ENCODE measurements around the gene BCDIN3D. TPM values are rescaled to one million over a fixed set of nuclear protein-coding genes. Genes with fewer than 3 reads are reported as not detected.

BCDIN3D gene
- total RNA-seq, 1 experiment from 2014 or later = 2.5 TPM

DNA sequence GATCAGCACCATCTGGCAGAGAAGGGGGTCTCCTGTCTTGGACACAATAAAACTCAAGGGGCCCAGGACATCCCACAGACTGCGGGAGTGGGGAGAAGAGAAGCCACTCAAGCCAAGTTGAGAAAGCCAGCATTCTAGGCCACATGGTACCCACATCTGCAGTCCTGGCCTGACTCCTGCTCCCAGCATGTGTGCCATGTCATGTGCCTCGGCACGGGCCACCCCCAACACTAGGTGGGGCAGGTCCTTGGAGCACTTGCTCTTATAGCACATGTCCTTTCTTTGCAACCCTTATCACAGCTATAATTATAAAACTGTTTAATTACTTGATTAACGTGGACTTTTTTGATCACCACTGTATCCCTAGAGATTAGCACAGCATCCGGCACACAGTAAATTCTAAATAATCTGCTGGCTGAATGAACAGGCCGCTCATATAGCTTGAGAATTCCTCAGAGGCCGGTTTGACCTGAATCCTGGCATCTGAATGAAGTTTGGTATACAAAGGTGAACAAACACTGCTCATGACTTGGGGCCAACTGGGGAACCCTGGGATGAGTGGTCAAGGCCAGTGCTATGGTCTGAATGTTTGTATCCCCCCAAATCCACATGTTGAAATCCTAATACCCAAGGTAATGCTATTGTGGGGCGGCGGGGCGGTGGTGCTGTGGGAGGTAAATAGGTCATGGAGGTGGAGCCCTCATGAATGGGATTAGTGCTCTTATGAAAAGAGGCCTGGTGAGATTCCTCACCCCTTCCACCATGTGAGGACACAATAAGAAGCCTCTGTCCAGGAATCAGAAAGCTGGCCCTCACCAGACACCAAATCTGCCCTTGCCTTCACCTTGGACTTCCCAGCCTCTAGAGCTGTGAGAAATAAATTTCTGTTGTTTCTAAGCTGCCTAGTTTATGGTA lies 21.3 kb downstream of the BCDIN3D start:
- no peak for DNase-seq (ENCODE audit: low spot score)

DNA sequence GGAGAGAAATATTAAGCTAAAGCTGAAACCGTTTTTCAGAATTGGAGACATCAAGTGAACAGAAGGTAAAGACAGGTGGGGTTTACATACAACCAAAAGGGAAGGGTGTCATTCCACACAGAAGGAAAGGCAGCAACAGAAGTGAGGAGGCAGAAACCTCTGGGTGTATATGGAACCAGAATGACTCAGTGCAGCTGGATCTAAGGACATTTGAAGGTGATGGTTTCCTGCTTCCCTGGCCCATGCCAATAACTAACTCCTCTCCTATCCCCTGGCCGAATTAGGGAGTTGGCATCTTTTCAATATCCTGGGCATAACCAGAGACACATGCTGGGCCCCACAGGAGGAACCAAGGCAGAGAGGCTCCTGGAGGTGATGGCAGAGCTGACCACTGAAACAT lies 23.1 kb downstream of the BCDIN3D start:
- no peak for DNase-seq (ENCODE audit: low spot score)

DNA sequence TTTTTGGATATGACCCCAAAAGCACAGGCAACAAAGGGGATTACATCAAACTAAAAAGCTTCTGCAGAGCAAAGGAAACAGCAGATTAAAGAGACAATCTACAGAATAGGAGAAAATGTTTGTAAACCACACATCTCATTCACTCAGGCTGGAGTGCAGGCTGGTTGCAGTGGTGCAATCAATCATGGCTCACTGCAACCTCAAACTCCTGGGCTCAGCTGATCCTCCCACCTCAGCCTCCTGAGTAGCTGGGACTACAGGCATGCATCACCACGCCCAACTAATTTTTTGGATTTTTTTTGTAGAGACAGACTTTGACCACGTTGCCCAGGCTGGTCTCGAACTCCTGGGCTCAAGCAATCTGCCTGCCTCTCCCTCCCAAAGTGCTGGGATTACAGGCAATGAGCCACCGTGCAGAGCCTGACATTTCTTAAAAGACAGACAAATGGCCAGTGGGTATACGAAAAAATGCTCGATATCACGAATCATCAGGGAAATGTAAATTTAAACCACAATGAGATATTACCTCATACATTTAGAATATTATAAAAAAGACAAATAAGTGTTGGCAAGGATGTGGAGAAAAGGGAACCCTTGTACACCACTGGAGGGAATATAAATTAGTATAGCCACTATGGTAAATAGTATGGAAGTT lies 24.5 kb downstream of the BCDIN3D start:
- DNase-seq (ENCODE audit: low spot score) = no peak

DNA sequence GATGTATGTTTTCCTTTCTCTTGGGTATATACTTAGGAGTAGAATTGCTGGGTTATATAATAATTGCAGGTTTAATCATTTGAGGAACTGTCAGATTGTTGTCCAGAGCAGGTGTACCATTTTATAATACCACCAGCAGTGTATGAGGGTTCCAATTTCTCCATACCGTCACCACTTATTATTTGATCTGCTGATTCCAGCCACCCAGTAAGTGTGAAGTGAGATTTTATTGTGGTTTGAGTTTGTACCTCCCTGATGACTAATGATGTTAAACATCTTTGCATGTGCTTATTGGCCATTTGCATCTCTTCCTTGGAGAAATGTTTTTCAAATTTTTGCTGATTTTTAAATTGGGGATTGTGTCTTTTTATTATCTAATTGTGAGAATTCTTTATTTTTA lies 29.8 kb downstream of the BCDIN3D start:
- no peak for DNase-seq (ENCODE audit: low spot score)

DNA sequence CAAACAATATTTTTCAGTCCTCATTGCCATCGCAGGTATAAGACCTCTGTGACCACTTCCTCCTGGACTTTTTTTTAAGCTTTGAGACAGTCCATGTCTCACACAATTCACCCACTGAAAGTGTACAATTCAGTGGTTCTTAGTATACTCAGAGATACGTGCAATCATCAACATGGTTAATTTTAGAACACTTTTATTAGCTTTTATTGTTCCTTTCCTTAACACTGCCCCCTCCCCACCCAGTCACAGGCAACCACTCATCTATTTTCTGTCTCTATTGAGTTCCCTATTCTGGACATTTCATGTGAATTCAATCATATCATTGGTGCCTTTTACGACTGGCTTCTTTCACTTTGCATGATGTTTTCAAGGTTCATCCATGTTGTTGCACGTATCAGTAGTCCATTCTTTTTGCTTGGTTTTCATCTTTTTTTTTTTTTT lies 30.9 kb downstream of the BCDIN3D start:
- no peak for DNase-seq (ENCODE audit: low spot score)

DNA sequence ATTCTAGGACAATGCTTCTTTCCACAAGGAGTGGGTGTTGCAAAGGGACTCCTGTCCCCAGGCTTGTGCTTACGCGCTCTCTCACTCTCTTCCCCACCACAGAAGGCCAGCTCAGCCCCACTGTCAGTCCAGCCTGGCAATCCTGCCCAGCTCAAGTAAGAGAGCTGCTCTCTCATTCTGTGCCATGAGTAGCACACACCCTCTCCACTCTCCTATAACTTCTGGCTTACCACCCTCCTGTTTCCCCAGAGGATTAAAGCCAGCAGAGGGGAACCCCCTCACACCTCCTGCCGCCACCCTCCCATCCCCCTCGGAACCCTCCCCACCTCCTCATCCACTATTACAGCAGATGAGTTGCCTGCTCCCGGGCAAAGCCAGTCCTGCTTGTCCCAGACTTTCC lies 31.8 kb downstream of the BCDIN3D start:
- no peak for DNase-seq (ENCODE audit: low spot score)

DNA sequence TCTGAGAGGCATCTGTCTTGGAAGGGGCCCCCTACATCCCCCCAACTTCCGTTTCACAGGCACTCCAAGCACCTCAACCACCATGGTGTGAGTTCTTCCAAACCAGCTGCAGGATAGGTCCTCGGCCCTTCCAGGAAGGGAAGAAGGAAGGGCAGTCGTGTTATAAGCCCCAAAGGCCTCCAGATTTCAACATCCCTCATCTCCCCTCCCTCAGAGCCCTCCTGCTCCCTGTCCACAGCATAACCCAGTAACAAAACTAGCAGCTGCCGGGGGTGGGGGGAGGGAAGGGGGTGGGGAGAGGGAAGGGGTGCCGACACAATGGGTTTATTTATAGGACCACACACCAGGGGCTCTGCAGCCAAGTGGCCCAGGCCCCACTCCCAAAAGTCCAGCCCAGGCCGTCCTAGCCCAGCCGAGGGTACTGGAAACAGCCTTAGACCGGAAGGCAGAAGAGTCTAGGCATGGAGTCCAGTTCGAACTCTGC lies 33.0 kb downstream of the BCDIN3D start:
- DNase-seq (ENCODE audit: low spot score) = no peak

DNA sequence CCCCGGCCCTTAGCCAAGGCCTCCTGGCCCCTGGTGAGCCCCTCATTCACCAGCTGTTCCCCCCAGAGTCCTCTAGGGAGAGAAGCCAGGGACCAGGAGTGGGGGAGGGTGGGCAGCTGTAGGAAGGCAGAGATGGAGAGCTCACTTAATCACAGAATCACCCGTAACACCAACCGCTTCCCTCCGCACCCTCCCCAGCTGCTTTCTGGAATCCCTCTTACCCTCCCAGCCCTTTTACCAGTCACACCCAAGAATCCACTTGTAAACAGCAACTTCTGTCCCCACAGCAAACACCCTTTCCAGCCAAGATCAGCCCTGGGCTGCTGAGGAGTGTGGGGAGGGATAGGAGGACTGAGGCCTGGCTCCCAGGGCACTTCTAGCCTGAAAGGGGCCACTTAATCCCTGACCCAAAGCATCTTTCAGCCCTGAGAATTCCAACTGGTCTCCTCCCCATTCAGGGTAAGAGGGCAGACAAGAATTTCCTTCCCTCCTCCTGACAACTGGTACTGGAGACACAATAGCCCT lies 33.5 kb downstream of the BCDIN3D start:
- no peak for DNase-seq (ENCODE audit: low spot score)

DNA sequence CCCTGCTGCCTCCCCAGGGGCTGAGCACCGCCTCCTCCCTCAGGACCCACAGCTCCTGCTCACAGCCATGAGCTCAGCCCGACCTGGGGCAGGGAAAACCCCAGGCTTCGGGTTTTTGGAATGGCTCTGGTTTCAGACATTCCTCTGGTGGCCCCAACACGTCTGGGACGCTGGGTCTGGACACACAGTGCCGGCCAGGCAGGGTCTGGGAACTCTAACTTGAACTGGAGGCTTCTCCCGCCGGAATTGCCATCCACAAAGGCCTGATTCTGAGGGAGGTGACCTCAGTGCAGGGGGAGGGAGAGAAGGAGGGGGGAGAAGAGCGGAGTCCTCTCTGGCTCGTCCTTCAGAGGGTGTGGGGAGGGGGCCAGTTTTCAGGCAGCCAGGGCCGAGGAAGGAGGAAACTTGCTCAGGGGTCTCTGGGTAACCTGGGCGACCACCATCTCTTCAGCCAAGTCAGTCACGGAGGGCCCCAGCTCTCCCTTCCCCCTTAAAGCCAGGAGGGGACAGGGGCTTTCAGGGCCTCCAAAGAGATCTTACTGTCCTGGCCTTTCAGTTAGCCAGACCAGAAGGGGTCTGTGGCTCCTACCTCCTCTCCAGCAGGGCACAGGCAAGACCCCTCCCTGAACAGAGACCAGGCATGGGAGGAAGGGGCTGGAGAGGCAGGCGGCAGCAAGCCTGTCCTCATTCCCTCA lies 34.1 kb downstream of the BCDIN3D start:
- DNase-seq (ENCODE audit: low spot score) = no peak

DNA sequence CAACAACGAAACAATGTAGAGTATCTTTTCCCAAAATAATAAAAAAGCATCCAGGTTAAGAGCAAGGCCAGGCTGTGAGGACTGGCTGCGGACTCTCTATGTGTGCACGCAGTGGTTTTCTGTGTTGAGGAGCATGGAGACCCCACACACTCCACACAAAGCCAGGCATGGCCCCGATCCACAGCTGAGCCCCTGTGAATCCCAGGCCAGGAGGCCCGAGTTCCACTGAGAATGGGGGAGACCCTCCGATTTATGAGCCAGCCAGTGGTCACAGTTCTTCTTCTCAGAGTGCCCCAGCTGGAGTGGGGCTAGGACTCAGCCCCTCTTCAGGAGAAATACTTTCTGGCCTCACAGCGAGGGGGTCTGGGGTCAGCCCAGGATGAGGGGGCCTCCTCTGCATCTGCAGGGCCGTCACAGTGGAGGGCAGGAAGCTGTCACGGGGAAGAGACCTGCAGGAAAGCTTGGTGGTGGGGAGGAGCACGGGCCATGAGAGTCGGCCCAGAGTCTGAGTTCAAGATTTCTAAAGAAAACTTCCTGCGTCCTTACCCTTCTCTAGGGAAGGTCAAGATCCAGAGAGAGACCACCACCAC lies 34.8 kb downstream of the BCDIN3D start:
- no peak for DNase-seq (ENCODE audit: low spot score)

DNA sequence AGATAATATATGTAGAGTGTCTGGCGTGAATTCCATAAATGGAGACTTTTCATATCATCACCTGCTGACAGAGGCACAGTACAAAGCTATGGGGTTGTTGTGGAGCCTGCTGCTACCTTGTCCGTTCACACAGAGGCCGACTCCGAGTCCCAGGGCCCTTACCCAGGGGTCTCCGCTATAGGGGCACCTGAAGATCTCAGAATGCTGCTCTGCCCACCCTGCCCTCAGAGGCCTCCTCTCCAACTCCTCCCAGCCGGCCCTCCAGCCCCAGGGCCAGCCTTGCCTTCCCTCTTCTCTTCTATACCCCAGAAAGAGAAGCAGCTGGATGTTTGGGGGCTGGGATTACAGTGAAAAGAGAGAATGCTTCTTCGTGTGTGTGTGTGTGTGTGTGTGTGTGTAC lies 36.0 kb downstream of the BCDIN3D start:
- DNase-seq (ENCODE audit: low spot score) = no peak

DNA sequence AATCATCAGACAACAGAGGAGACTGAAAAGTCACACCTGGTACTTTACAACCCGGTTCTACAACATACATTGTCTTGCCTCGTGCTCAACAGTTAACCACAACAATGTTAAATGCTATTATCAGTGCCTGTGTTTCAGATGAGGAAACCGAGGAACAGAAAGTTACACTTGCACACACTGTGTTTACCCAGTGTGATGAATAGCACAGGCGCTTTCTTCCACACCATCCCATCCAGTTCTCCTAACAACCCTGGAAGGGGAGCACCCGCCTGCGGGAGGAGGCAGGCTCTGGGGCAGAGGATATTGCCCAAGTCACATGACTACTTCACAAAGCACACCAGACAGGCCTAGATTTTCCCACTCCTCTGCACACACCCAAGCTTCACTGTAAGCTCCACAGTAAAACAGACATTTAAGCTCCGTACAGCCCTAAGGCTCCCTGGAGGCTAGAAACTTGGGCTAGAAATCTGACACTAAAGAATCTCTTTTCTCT lies 36.5 kb downstream of the BCDIN3D start:
- no peak for DNase-seq (ENCODE audit: low spot score)

DNA sequence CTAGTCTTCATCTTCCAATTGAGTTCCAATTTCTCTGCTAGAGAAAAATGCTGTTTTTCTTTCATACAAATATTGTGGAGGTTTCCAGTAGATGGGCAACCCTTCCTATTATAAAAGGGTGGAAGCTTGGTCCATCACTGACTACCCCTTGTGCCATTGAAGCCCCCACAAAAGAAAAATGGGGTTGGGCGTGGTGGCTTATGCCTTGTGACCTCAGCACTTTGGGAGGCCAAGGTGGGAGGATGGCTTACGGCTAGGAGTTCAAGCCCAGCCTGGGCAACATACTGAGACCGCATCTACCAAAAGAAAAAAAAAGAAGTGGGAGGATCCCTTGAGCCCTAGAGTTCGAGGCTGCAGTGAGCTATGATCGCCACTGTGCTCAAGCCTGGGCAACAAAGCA lies 37.5 kb downstream of the BCDIN3D start:
- no peak for DNase-seq (ENCODE audit: low spot score)

DNA sequence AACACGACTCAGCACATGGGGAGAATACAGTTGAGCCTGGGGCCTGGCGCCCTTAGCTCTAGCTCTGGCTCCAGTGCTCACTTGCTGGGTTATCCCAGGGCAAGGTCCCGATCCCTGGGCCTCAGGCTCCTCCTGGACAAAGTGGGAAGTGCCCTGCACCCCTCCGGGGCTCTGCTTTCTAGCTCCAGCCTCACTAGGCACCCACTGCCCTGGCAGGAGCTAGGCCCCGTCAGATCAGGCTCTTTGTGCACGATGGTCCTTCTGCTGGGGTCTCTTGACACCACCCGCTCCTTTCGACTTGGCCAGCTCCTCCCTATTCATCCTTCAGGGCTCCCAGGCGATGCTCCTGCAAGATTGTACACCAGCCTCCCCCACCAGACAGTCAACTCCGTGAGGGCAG lies 38.1 kb downstream of the BCDIN3D start:
- DNase-seq (ENCODE audit: low spot score) = no peak

DNA sequence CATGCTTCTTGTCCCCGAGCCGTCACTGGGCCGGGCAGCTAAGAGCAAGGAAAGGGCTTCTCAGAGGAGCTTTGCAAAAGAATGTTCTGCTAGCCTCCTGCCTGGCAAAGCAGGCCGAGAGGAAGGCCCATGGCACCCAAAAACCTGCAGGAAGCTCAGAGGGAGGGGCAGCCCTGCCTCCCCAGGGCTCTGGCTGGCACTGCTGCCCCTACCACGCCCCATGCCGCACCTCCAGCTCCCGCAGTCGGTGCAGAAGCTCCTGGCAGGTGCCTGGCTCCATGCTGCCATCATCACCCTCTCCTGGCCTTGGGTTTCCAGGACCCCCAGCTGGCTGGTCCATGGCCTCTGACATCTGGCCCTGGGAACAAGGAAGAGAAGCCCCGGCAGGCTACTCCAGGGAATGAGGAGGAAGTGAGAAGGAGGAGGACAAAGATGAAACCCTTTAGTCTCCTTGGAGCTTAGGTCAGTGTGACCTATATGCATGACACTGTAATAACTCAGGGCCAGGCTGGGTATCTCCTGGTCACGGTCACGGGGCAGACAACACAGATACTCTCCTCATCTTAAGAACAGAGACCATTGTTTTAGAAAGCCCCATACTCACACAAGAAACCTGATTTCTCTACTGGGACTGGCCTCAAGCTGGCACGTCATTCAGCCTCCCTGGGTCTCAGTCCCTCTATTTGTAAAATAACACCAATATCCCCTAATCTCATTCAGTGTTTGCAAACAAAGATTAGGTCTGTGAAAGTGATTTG lies 39.0 kb downstream of the BCDIN3D start:
- no peak for DNase-seq (ENCODE audit: low spot score)

DNA sequence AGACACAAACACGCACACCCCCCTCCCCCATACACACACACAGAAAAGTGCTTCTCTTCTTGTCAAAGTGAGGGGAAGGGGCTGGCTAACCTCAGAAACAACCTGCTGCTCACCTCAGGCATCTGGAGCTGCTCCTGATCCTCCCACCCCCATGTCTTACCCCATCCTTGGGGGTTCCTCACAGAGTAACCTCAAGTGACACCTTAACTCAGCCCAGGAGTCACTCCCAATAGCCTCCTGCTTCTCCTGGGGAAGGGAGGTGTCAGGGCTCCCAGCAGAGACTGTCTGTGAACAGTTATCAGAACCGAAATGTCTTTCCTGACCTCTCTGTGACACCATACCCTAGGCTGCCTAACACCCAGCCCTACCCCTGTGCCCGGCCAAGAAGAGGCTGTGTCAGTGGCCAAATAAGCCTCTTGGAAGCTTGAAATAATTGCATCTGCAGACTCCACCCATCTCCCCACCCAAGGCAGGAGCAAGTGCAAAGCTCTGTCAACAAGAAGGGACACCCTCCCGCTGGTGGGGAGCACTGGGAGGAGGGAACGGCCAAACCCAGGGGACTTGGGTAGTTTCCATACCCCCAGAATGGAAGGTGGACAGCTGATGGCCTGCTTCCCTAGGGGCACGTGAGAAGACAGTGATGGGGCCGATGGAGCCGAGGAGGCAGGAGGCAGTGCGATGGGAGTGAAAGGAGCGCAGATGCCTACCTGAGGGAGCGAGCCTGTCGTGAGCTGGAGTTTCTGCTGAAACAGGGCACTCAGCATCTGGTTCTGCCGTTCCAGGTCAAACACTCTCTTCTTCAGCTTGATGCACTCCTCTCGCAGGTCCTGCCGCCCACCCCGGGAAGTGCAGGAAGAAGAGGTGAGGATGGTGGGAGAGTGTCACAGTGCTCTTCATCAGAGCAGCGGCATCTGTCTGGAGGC lies 41.5 kb downstream of the BCDIN3D start:
- DNase-seq (ENCODE audit: low spot score) = no peak

DNA sequence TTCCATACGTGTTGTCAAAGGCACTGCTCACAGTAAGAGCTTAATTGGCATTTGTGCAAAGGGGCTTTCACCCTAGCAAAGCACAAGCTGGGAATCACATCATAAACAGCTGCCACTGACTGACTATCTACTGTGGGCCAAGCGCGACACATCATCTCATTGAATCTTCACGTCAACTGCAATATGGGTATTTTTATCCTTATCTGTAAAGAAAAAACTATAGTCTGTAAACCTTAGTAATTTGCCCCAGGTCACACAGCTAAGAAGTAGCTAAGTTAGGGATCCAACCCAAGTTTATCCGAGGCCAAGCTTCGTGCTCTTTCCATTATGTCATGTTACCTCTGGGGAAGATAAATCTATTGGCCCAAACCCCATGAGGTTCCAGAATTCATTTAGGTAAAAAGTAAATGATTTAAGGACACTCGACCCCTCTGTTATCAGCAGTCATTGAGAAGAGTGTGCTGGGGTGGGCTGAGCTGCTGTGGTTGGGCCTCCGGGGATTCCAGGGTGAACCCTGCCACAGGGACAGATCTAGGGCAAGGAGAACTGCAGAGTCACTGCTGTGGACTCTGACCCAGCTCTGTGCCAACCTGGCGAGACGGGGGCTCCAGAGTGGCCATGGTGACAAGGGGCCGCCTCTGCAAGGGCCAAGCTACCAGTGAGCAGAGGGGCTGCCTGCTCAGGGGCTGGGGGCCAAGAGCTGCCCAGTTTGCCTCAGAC lies 42.3 kb downstream of the BCDIN3D start:
- no peak for DNase-seq (ENCODE audit: low spot score)

DNA sequence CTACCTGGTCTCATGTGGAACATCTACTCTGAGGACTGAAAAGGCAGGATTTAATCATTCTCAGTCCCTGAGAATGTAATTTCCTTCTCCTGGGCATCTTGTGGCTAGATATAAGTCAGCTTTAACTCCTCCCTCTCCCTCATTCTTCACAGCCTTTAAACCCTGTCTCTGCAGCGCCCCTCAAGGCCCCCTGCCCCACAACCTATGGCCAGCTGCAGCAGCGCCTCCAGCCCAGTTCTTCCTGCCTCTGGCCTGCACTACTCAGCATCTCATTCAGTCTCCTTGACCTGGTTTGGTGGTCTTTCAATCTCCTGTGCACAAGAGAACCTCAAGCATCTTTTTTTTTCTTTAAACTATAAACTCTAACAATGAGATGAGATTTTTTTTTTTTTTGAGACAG lies 44.0 kb downstream of the BCDIN3D start:
- DNase-seq (ENCODE audit: low spot score) = no peak

DNA sequence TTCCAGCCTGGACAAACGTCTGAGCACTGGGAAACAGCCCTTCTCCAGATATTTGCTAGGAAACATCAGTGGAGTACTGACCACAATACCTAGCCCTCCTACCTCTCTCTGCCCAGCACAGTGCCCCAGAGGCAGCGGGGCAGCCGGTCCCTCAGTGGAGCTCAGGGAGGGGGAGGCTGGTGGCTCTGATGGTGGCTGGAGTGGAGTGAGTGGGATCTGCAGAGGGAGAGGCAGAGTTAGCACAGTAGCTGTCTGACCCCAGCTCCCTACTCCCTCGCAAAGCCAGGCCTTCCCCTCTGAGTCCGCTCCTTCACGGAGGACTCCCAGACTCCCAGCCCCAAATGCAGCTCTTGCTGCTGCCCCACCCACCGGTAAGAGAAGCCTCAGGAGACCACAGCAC lies 44.7 kb downstream of the BCDIN3D start:
- DNase-seq (ENCODE audit: low spot score) = no peak
